BLaER1 (cell line): Measurements from ENCODE around the gene LAMTOR4.
"Not testable (repeated sequence)": the region's sequence is repeated elsewhere in the genome, so short reads cannot be mapped to it uniquely, and the experiment has no call there.

Source experiments
- H3K27ac ChIP-seq: shearing (Covaris generic); formaldehyde crosslinking; 2 replicates; pipeline ENCODE4 v1.8.1; 2022
- H3K27me3 ChIP-seq: shearing (Covaris generic); formaldehyde crosslinking; 2 replicates; pipeline ENCODE4 v1.8.1; 2022
- H3K36me3 ChIP-seq: shearing (Covaris generic); formaldehyde crosslinking; 2 replicates; pipeline ENCODE4 v1.8.1; 2022
- H3K4me1 ChIP-seq: shearing (Covaris generic); formaldehyde crosslinking; 2 replicates; pipeline ENCODE4 v1.8.1; 2022
- H3K4me2 ChIP-seq: shearing (Covaris generic); formaldehyde crosslinking; 2 replicates; pipeline ENCODE4 v1.8.1; 2022
- H3K4me3 ChIP-seq: shearing (Covaris generic); formaldehyde crosslinking; 2 replicates; pipeline ENCODE4 v1.8.1; 2022
- H3K9ac ChIP-seq: shearing (Covaris generic); formaldehyde crosslinking; 2 replicates; pipeline ENCODE4 v1.8.1; 2022
- H3K9me3 ChIP-seq: shearing (Covaris generic); formaldehyde crosslinking; 2 replicates; pipeline ENCODE4 v1.8.1; 2022
- H4K20me1 ChIP-seq: shearing (Covaris generic); formaldehyde crosslinking; 2 replicates; pipeline ENCODE4 v1.8.1; 2022
- Cebpa-rat ChIP-seq: shearing (Covaris generic); IDR thresholded peaks from 2 replicates; pipeline ENCODE4 v1.8.1; 2022

The LAMTOR4 gene

GRCh38 chr7:100177045-100178001 is 28.6 kb downstream of the LAMTOR4 start, which contains the start of the genes GPC2 and STAG3:
Gene GPC2 (minus strand): TSS chr7:100177381. CDS start chr7:100177199, 182 bp downstream.
Gene STAG3 (plus strand): TSS chr7:100177918. CDS start chr7:100180557, 2,639 bp downstream.
- H3K27me3 ChIP-seq: peaks cover 8% of the 10 kb centered on the region
- peak within 1 kb of the TSS; percentile 88 for H3K9ac ChIP-seq
- peak within 1 kb of the TSS; percentile 85 for H3K27ac ChIP-seq
- H3K36me3 ChIP-seq: peaks cover 29% of the 10 kb centered on the region
- H3K9me3 ChIP-seq: no peaks in the 10 kb centered on the region
- H3K4me3 ChIP-seq: peak within 1 kb of the TSS; percentile 88
- peaks cover 33% of the 10 kb centered on the region for H3K4me1 ChIP-seq
- H3K4me2 ChIP-seq: peak within 1 kb of the TSS; percentile 95
- H4K20me1 ChIP-seq: peaks cover 37% of the 10 kb centered on the region
- TF ChIP-seq Cebpa-rat: no peak

- H4K20me1 ChIP-seq: peaks cover 13% of the 10 kb centered on the region
- H3K9me3 ChIP-seq, H3K4me3 ChIP-seq, H3K9ac ChIP-seq, H3K27me3 ChIP-seq, H3K27ac ChIP-seq, H3K36me3 ChIP-seq: not testable (repeated sequence)
- peaks cover 24% of the 10 kb centered on the region for H3K4me1 ChIP-seq
- peak overlapping the region; percentile 47 for H3K4me2 ChIP-seq
Measured at GRCh38 chr7:100180084-100180483, 31.4 kb downstream of the LAMTOR4 start.

- H3K9ac ChIP-seq, H3K27ac ChIP-seq, H3K9me3 ChIP-seq, H3K36me3 ChIP-seq, H4K20me1 ChIP-seq, H3K4me1 ChIP-seq, H3K4me2 ChIP-seq, H3K27me3 ChIP-seq, H3K4me3 ChIP-seq: not testable (repeated sequence)
Measured at GRCh38 chr7:100182616-100183015, 33.9 kb downstream of the LAMTOR4 start.

- not testable (repeated sequence) for H3K27ac ChIP-seq, H3K27me3 ChIP-seq, H3K4me3 ChIP-seq, H3K4me1 ChIP-seq, H4K20me1 ChIP-seq, H3K36me3 ChIP-seq, H3K9ac ChIP-seq, H3K4me2 ChIP-seq, H3K9me3 ChIP-seq
Measured at GRCh38 chr7:100183090-100183489, 34.4 kb downstream of the LAMTOR4 start.

- no peaks in the 10 kb centered on the region for H4K20me1 ChIP-seq
- no peaks in the 10 kb centered on the region for H3K9me3 ChIP-seq
- no peak overlapping the region for H3K4me2 ChIP-seq
- H3K27ac ChIP-seq: no peak overlapping the region
- H3K36me3 ChIP-seq: no peaks in the 10 kb centered on the region
- no peak overlapping the region for H3K4me3 ChIP-seq
- TF ChIP-seq Cebpa-rat: no peak
- no peaks in the 10 kb centered on the region for H3K27me3 ChIP-seq
- peaks cover 24% of the 10 kb centered on the region for H3K4me1 ChIP-seq
- H3K9ac ChIP-seq: no peak overlapping the region
Measured at GRCh38 chr7:100185726-100186125, 37.0 kb downstream of the LAMTOR4 start.

- H3K9ac ChIP-seq: 0 out of 2 replicates have a peak overlapping the region, but pooled peaks have one; percentile 18
- peaks cover 54% of the 10 kb centered on the region for H3K4me1 ChIP-seq
- TF ChIP-seq Cebpa-rat: no peak
- H3K4me3 ChIP-seq: no peak overlapping the region
- H3K4me2 ChIP-seq: no peak overlapping the region
- no peaks in the 10 kb centered on the region for H3K27me3 ChIP-seq
- H4K20me1 ChIP-seq: no peaks in the 10 kb centered on the region
- H3K9me3 ChIP-seq: no peaks in the 10 kb centered on the region
- no peak overlapping the region for H3K27ac ChIP-seq
- H3K36me3 ChIP-seq: no peaks in the 10 kb centered on the region
Measured at GRCh38 chr7:100189061-100189460, 40.3 kb downstream of the LAMTOR4 start.

- H3K9me3 ChIP-seq: no peaks in the 10 kb centered on the region
- H4K20me1 ChIP-seq: no peaks in the 10 kb centered on the region
- H3K36me3 ChIP-seq: no peaks in the 10 kb centered on the region
- no peak for TF ChIP-seq Cebpa-rat
- H3K4me1 ChIP-seq: peaks cover 65% of the 10 kb centered on the region
- peak overlapping the region; percentile 89 for H3K27ac ChIP-seq
- no peaks in the 10 kb centered on the region for H3K27me3 ChIP-seq
- H3K4me3 ChIP-seq: no peak overlapping the region
- no peak overlapping the region for H3K9ac ChIP-seq
- peak overlapping the region; percentile 82 for H3K4me2 ChIP-seq
Measured at GRCh38 chr7:100190048-100190711, 41.5 kb downstream of the LAMTOR4 start.

- Histone ChIP-seq H3K9ac (peak overlapping the region; percentile 70), H3K9me3 (no peaks in the 10 kb centered on the region), H3K4me2 (peak overlapping the region; percentile 82), H3K36me3 (no peaks in the 10 kb centered on the region), H3K27ac (peak overlapping the region; percentile 89), H3K4me1 (peaks cover 77% of the 10 kb centered on the region), H3K4me3 (peak overlapping the region; percentile 39; the same call in 1 of the 2 replicates), H4K20me1 (no peaks in the 10 kb centered on the region), H3K27me3 (no peaks in the 10 kb centered on the region)
- TF ChIP-seq Cebpa-rat: no peak
Measured at GRCh38 chr7:100191775-100192174, 43.1 kb downstream of the LAMTOR4 start.

- H3K9me3 ChIP-seq, H4K20me1 ChIP-seq, H3K27me3 ChIP-seq, H3K36me3 ChIP-seq: not testable (repeated sequence)
- Histone ChIP-seq H3K4me1 (peaks cover 77% of the 10 kb centered on the region), H3K27ac (peak overlapping the region; percentile 89), H3K9ac (peak overlapping the region; percentile 70), H3K4me3 (peak overlapping the region; percentile 39), H3K4me2 (peak overlapping the region; percentile 82)
- TF ChIP-seq Cebpa-rat: peak; percentile 70
Measured at GRCh38 chr7:100192281-100192862, 43.7 kb downstream of the LAMTOR4 start.
